DOHH2 (cell line): ENCODE measurements around the gene PARL.

Experiments
- H3F3A ChIP-seq: fragments of 200-600 bp; sonication (generic), shearing (Covaris generic); 2 replicates; pipeline ENCODE4 v1.6.0; 2016; ENCODE audit warnings: antibody characterized with exemption, mild to moderate bottlenecking; ENCODE audit not compliant: control insufficient read depth, insufficient read depth
- H3K27ac ChIP-seq: fragments of 200-600 bp; sonication (generic); 2 replicates; pipeline ENCODE4 v1.5.1; 2014; ENCODE audit warnings: low read depth, mild to moderate bottlenecking, low read length, moderate library complexity
- H3K27me3 ChIP-seq: fragments of 200-600 bp; sonication (generic); 2 replicates; pipeline ENCODE4 v1.6.1; 2014; ENCODE audit warnings: mild to moderate bottlenecking, low read length, mixed read lengths; ENCODE audit not compliant: control insufficient read depth
- H3K36me3 ChIP-seq: fragments of 200-600 bp; sonication (generic); 2 replicates; pipeline ENCODE4 v1.6.1; 2014; ENCODE audit warnings: mild to moderate bottlenecking, low read length, moderate library complexity, mixed read lengths; ENCODE audit not compliant: control insufficient read depth
- H3K4me1 ChIP-seq: fragments of 200-600 bp; sonication (generic); 2 replicates; pipeline ENCODE4 v1.6.1; 2014; ENCODE audit warnings: mild to moderate bottlenecking, low read length, mixed read lengths; ENCODE audit not compliant: control insufficient read depth
- H3K4me2 ChIP-seq: fragments of 200-600 bp; sonication (generic); 2 replicates; pipeline ENCODE4 v1.6.0; 2014; ENCODE audit warnings: mild to moderate bottlenecking, low read length, moderate library complexity
- H3K4me3 ChIP-seq: fragments of 200-600 bp; sonication (generic); 2 replicates; pipeline ENCODE4 v1.5.1; 2014; ENCODE audit warnings: mild to moderate bottlenecking, low read length, mixed read lengths
- H3K79me2 ChIP-seq: fragments of 200-600 bp; sonication (generic); 2 replicates; pipeline ENCODE4 v1.6.1; 2014; ENCODE audit warnings: mild to moderate bottlenecking, low read length, mixed read lengths; ENCODE audit not compliant: control insufficient read depth
- H3K9me2 ChIP-seq: fragments of 200-600 bp; sonication (generic); replicated peaks from 2 replicates; pipeline ENCODE4 v1.6.1; 2014; ENCODE audit warnings: mild to moderate bottlenecking, low read length, mixed read lengths; ENCODE audit not compliant: control insufficient read depth
- H3K9me3 ChIP-seq: fragments of 200-600 bp; sonication (generic); 2 replicates; pipeline ENCODE4 v1.6.1; 2014; ENCODE audit warnings: antibody characterized with exemption, low read length, mixed read lengths; ENCODE audit not compliant: control insufficient read depth, insufficient read depth
- H4K20me1 ChIP-seq: fragments of 200-600 bp; sonication (generic); 2 replicates; pipeline ENCODE4 v1.6.0; 2014; ENCODE audit warnings: low read depth, mild to moderate bottlenecking, antibody characterized with exemption, low read length, moderate library complexity; ENCODE audit not compliant: control insufficient read depth, insufficient read depth
- CTCF ChIP-seq: fragments of 200-600 bp; sonication (generic); IDR thresholded peaks from one replicate; pipeline ENCODE4 v1.5.1; 2014; ENCODE audit warnings: antibody characterized with exemption, mild to moderate bottlenecking, low read depth, low read length; ENCODE audit not compliant: poor library complexity, severe bottlenecking
- EZH2phosphoT487 ChIP-seq: fragments of 200-600 bp; sonication (generic); IDR thresholded peaks from 2 replicates; pipeline ENCODE4 v1.6.1; 2017; ENCODE audit warnings: borderline replicate concordance, mild to moderate bottlenecking, antibody characterized with exemption, low read length, moderate library complexity, mixed read lengths

PARL gene

GRCh38 chr3:183907911-183908331 lies 23.2 kb upstream of the PARL start:
- TF ChIP-seq CTCF = no peak
- TF ChIP-seq EZH2phosphoT487 = no peak
- no peak overlapping the region for H3K27ac ChIP-seq
- H4K20me1 ChIP-seq = no peaks in the 10 kb centered on the region
- peaks cover 2% of the 10 kb centered on the region; the same call in 1 of the 2 replicates for H3K27me3 ChIP-seq
- no peaks in the 10 kb centered on the region for H3K9me3 ChIP-seq
- no peak overlapping the region for H3K4me3 ChIP-seq
- H3K9me2 ChIP-seq = no peaks in the 10 kb centered on the region
- no peak overlapping the region for H3K4me2 ChIP-seq
- no peaks in the 10 kb centered on the region for H3K4me1 ChIP-seq
- no peaks in the 10 kb centered on the region for H3F3A ChIP-seq
- H3K36me3 ChIP-seq = no peaks in the 10 kb centered on the region
- H3K79me2 ChIP-seq = no peaks in the 10 kb centered on the region

- no peak overlapping the region for H3K27ac ChIP-seq
- H3K36me3 ChIP-seq = no peaks in the 10 kb centered on the region
- no peaks in the 10 kb centered on the region for H4K20me1 ChIP-seq
- H3K79me2 ChIP-seq = no peaks in the 10 kb centered on the region
- peaks cover 2% of the 10 kb centered on the region; the same call in 1 of the 2 replicates for H3K27me3 ChIP-seq
- H3K4me1 ChIP-seq = no peaks in the 10 kb centered on the region
- H3K4me2 ChIP-seq = no peak overlapping the region
- no peaks in the 10 kb centered on the region for H3K9me3 ChIP-seq
- no peaks in the 10 kb centered on the region for H3K9me2 ChIP-seq
- TF ChIP-seq CTCF = no peak
- TF ChIP-seq EZH2phosphoT487 = no peak
- no peak overlapping the region for H3K4me3 ChIP-seq
- no peaks in the 10 kb centered on the region for H3F3A ChIP-seq
Observed at GRCh38 chr3:183907176-183907575, 22.5 kb upstream of the PARL start.

- no peak for TF ChIP-seq CTCF
- TF ChIP-seq EZH2phosphoT487 = no peak
- H3K4me2 ChIP-seq = no peak overlapping the region
- no peaks in the 10 kb centered on the region for H3K4me1 ChIP-seq
- H3K36me3 ChIP-seq = no peaks in the 10 kb centered on the region
- H3K4me3 ChIP-seq = no peak overlapping the region
- H3K79me2 ChIP-seq = no peaks in the 10 kb centered on the region
- H4K20me1 ChIP-seq = no peaks in the 10 kb centered on the region
- no peak overlapping the region for H3K27ac ChIP-seq
- peaks cover 2% of the 10 kb centered on the region; the same call in 1 of the 2 replicates for H3K27me3 ChIP-seq
- H3F3A ChIP-seq = no peaks in the 10 kb centered on the region
- H3K9me3 ChIP-seq = no peaks in the 10 kb centered on the region
- H3K9me2 ChIP-seq = no peaks in the 10 kb centered on the region
Observed at GRCh38 chr3:183906234-183906921, 21.7 kb upstream of the PARL start.
